HepG2 (cell line): ENCODE data around the gene AGER. TPM values are rescaled to one million over a fixed set of nuclear protein-coding genes. Genes with fewer than 3 reads are reported as not detected.

Experiments
- FOXJ3 ChIP-seq: sonication (generic); formaldehyde crosslinking; IDR thresholded peaks from 2 replicates; pipeline ENCODE4 v1.4.0; 2020; ENCODE audit warnings: missing genetic modification reagents, mild to moderate bottlenecking, borderline replicate concordance
- JDP2 ChIP-seq: sonication (generic); formaldehyde crosslinking; IDR thresholded peaks from 2 replicates; pipeline ENCODE4 v1.8.1; 2022; ENCODE audit warnings: missing genetic modification reagents, borderline replicate concordance
- RFX3 ChIP-seq: IDR thresholded peaks from 2 replicates; pipeline ENCODE4 v1.6.1; 2016; ENCODE audit warnings: missing biosample characterization, missing genetic modification reagents
- TEAD2 ChIP-seq: sonication (generic); formaldehyde crosslinking; IDR thresholded peaks from 2 replicates; pipeline ENCODE4 v1.9.0; 2021; ENCODE audit warnings: missing genetic modification reagents
- THAP8 ChIP-seq: sonication (generic); formaldehyde crosslinking; IDR thresholded peaks from 2 replicates; pipeline ENCODE4 v1.5.1; 2020; ENCODE audit warnings: missing genetic modification reagents, mild to moderate bottlenecking, borderline replicate concordance
- ZNF318 ChIP-seq: sonication (generic); formaldehyde crosslinking; IDR thresholded peaks from 2 replicates; pipeline ENCODE4 v1.4.0; 2020; ENCODE audit warnings: mild to moderate bottlenecking, missing genetic modification reagents
- ZUFSP ChIP-seq: sonication (generic); formaldehyde crosslinking; IDR thresholded peaks from 2 replicates; pipeline ENCODE4 v1.9.0; 2021; ENCODE audit warnings: missing genetic modification reagents, mild to moderate bottlenecking, borderline replicate concordance
- polyA plus RNA-seq, 8 experiments: library from polyadenylated mRNA; depleted of rRNA in 3 of 8; stranded (reverse) in 7 of 8; unstranded in 1 of 8; fragments of >200 nt; fragmentation: Illumina TruSeq in 4 of 8; extraction: Trizol in 4 of 8; gene quantifications; 2 replicates each; pipeline versions ENCODE4 v1.2.1 to v1.2.3, GENCODE V29; 2011 to 2016; ENCODE audit warnings: low read depth in 4 of 8, missing spikeins in 1 of 8, mixed read lengths in 1 of 8; ENCODE audit not compliant: insufficient read depth in 1 of 8
- total RNA-seq, 5 experiments: library from RNA; depleted of rRNA; stranded (reverse); fragments of >200 nt; fragmentation: Illumina TruSeq; extraction: Trizol; gene quantifications; 2 replicates each; pipeline ENCODE4 v1.2.3, GENCODE V29; 2016; ENCODE audit warnings: low read depth in 1 of 5

AGER gene
- total and polyA plus RNA-seq, 2 of the 13 experiments (the other 11 are each of a cell fraction or from before 2014, with no cell fraction given), result 1.9 to 5.1 TPM

GRCh38 chr6:32216998-32217397 is 32.9 kb upstream of the AGER start (continued):
- no peak for TF ChIP-seq ZNF318 (CRISPR knock-in tag)
- TF ChIP-seq FOXJ3 (CRISPR knock-in tag), result no peak
- TF ChIP-seq ZUFSP (CRISPR knock-in tag), result no peak
- no peak for TF ChIP-seq JDP2
- no peak for TF ChIP-seq TEAD2
- TF ChIP-seq THAP8 (CRISPR knock-in tag), result no peak
- TF ChIP-seq RFX3, result no peak
